ENCODE measurements around the gene MSH4. TPM values are rescaled to one million over a fixed set of nuclear protein-coding genes. Genes with fewer than 3 reads are reported as not detected.

The MSH4 gene
- total and polyA plus RNA-seq, 2 experiments from 2014 or later, result 0.19 to 0.37 TPM

Small RNA genes lying within 50 kb of the gene (small RNA-seq; reads per million reads assigned to genes)
- gene SNORD45A (not detected), gene SNORD45B (not detected), gene SNORD45C (not detected)

Other genes starting within 250 kb of the MSH4 start
- 2.9 and 4.8 TPM in 2 replicates for gene SLC44A5, start 185.8 kb upstream of the MSH4 start, total RNA-seq
- gene SLC44A5, start 185.8 kb upstream of the MSH4 start, polyA plus RNA-seq, result 0.88 and 2.1 TPM in 2 replicates
- 79.5 and 88.5 TPM in 2 replicates for gene ACADM, start 72.2 kb upstream of the MSH4 start, total RNA-seq
- 53.7 and 57.6 TPM in 2 replicates for gene ACADM, start 72.2 kb upstream of the MSH4 start, polyA plus RNA-seq
- 101 and 106 TPM in 2 replicates for gene RABGGTB, start 10.6 kb upstream of the MSH4 start, total RNA-seq
- 25.9 and 28.6 TPM in 2 replicates for gene RABGGTB, start 10.6 kb upstream of the MSH4 start, polyA plus RNA-seq
- gene ASB17, start 135.5 kb downstream of the MSH4 start, total RNA-seq, result 0.40 TPM in 1 of 2 replicates, not detected in the other
- 0.28 and 0.31 TPM in 2 replicates for gene ASB17, start 135.5 kb downstream of the MSH4 start, polyA plus RNA-seq